Activated CD8-positive, alpha-beta T cell treated with anti-CD3 and anti-CD28 coated beads for 36 hours (primary cell): ENCODE results near the gene LAMTOR2. TPM values are rescaled to one million over a fixed set of nuclear protein-coding genes. Genes with fewer than 3 reads are reported as not detected.
A peak's percentile ranks its signal among the peaks of the same experiment; 100 is the strongest.

Experiments used
- ATAC-seq: fragments of 200-7000 bp; cut with Tn5 transposase; one replicate; pipeline ENCODE4 v1.10.0; 2021; ENCODE audit warnings: mild to moderate bottlenecking, moderate library complexity
- CTCF ChIA-PET: fragments of 350-600 bp; sonication (Branson Sonifier 250); formaldehyde crosslinking; loops from one replicate; lab custom pipeline; 2021; ENCODE audit warnings: antibody characterized with exemption; lab: Charles Lee
- POLR2A ChIA-PET: fragments of 350-600 bp; sonication (Branson Sonifier 250); formaldehyde crosslinking; loops from one replicate; lab custom pipeline; 2021; ENCODE audit warnings: antibody characterized with exemption; lab: Charles Lee
- DNase-seq: peaks from one replicate; pipeline ENCODE4 v3.0.0-alpha.2; 2020
- H3K27ac Mint-ChIP-seq: one replicate; pipeline ENCODE4 v1.8.0; 2021; ENCODE audit warnings: mild to moderate bottlenecking, mixed read lengths
- H3K27me3 Mint-ChIP-seq: one replicate; pipeline ENCODE4 v1.8.0; 2021; ENCODE audit warnings: mixed read lengths
- H3K36me3 Mint-ChIP-seq: one replicate; pipeline ENCODE4 v1.8.0; 2021; ENCODE audit warnings: low read depth, mixed read lengths
- H3K4me1 Mint-ChIP-seq: one replicate; pipeline ENCODE4 v1.8.0; 2021; ENCODE audit warnings: low read depth, mixed read lengths
- H3K4me3 Mint-ChIP-seq: one replicate; pipeline ENCODE4 v1.8.0; 2021; ENCODE audit warnings: mild to moderate bottlenecking, moderate library complexity, mixed read lengths
- H3K9me3 Mint-ChIP-seq: one replicate; pipeline ENCODE4 v1.8.0; 2021; ENCODE audit warnings: mixed read lengths
- intact Hi-C: fragments of 100-400 bp; cut with micrococcal nuclease; formaldehyde crosslinking; loops from one replicate; pipeline ENCODE4 v1.10.0; 2022
- total RNA-seq, 2 experiments: library from RNA; stranded (reverse); gene quantifications; one replicate each; pipeline ENCODE4 v1.2.3, GENCODE V29; 2021
- TF ChIP-seq, protein P1 (sequence below): fragments of 200-600 bp; IDR thresholded peaks from one replicate; pipeline ENCODE4 v1.8.0; 2022; ENCODE audit warnings: antibody characterized with exemption, mild to moderate bottlenecking

The LAMTOR2 gene
- total RNA-seq, 2 experiments from 2014 or later, result 48.9 to 49.4 TPM

DNA sequence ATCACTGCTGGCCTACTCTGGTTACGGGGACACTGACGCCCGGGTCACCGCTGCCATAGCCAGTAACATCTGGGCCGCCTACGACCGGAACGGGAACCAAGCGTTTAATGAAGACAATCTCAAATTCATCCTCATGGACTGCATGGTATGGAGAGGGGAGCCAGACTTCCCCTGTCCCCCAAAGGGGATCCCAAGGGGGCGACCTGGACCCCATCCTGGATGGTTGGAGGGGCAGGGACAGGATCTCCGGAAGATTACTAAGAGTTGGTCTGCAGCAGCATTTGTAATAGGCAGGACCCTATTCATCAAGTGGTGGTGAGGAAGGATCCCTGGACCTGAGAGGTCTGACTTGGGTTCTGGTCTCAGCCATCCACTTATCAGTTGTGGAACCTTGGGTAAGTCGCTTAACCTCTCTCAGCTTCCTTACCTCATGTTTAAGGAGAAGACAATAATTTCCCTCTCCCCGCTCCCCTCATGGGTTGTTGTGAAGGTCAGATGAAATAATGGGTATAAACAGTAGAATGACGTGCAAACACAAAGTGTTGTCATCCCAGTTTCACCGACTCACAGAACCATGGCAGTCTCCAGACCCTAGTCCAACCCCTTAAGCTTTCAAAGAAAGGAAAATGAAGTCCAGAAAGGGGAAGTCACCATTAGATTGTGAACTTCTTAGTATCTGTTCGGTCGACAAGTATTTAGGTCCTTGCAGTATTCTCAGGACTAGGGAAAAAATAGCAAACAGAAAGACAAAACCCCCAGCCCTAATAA, 883 bp downstream of the LAMTOR2 start:
- peaks cover 22% of the 10 kb centered on the region for H3K4me1 Mint-ChIP-seq
- TF ChIP-seq, protein P1, sequence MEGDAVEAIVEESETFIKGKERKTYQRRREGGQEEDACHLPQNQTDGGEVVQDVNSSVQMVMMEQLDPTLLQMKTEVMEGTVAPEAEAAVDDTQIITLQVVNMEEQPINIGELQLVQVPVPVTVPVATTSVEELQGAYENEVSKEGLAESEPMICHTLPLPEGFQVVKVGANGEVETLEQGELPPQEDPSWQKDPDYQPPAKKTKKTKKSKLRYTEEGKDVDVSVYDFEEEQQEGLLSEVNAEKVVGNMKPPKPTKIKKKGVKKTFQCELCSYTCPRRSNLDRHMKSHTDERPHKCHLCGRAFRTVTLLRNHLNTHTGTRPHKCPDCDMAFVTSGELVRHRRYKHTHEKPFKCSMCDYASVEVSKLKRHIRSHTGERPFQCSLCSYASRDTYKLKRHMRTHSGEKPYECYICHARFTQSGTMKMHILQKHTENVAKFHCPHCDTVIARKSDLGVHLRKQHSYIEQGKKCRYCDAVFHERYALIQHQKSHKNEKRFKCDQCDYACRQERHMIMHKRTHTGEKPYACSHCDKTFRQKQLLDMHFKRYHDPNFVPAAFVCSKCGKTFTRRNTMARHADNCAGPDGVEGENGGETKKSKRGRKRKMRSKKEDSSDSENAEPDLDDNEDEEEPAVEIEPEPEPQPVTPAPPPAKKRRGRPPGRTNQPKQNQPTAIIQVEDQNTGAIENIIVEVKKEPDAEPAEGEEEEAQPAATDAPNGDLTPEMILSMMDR, result no peak
- peaks cover 7% of the 10 kb centered on the region for H3K36me3 Mint-ChIP-seq
- H3K9me3 Mint-ChIP-seq, result no peaks in the 10 kb centered on the region
- no peaks in the 10 kb centered on the region for H3K27me3 Mint-ChIP-seq
- intact Hi-C loops, result loop anchor here (2.0 kb wide), 1 partner anchor 35 kb away; the partner anchor contains the start of gene SSR2
- peak overlapping the region; percentile 95 for H3K27ac Mint-ChIP-seq
- CTCF ChIA-PET, result interaction anchor here (0.7 kb wide), 1 partner anchor 11 kb away, joined by 4 read pairs; no protein-coding TSS in a partner anchor
- ATAC-seq, result no peak
- no peak for DNase-seq
- POLR2A ChIA-PET, result interaction anchor here (0.5 kb wide), 1 partner anchor 99 kb away, joined by 4 read pairs; no protein-coding TSS in a partner anchor
- H3K4me3 Mint-ChIP-seq, result peak overlapping the region; percentile 96

DNA sequence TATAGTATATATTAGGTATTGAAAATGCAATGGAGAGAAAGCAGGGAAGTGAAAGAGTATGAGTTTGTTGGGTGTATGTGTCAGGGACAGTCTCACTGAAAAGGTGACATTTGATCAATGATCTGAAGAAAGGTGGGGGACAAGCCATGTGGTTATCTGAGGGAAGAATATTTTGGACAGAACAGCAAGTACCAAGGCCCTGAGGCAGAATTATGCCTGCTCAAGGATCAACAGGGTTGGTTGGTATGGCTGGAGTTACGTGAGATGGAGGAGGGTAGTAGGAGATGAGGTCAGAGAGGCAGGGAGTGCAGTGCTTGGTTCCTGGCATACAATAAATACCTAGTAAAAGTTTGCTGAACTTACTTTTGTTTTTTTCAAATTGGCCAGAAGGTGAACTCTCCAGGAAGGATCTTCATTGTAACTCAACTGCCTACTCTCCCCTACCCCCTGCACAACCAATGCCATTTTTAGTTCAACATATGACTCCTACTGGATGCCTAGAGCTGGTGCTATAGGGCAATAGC, 1.8 kb downstream of the LAMTOR2 start:
- CTCF ChIA-PET, result interaction anchor here (1.1 to 1.8 kb wide), 2 partner anchors 10 to 67 kb away, joined by 3 to 12 read pairs; no protein-coding TSS in a partner anchor
- POLR2A ChIA-PET, result interaction anchor here (0.5 kb wide), 1 partner anchor 100 kb away, joined by 4 read pairs; no protein-coding TSS in a partner anchor
- no peak overlapping the region for H3K4me3 Mint-ChIP-seq

DNA sequence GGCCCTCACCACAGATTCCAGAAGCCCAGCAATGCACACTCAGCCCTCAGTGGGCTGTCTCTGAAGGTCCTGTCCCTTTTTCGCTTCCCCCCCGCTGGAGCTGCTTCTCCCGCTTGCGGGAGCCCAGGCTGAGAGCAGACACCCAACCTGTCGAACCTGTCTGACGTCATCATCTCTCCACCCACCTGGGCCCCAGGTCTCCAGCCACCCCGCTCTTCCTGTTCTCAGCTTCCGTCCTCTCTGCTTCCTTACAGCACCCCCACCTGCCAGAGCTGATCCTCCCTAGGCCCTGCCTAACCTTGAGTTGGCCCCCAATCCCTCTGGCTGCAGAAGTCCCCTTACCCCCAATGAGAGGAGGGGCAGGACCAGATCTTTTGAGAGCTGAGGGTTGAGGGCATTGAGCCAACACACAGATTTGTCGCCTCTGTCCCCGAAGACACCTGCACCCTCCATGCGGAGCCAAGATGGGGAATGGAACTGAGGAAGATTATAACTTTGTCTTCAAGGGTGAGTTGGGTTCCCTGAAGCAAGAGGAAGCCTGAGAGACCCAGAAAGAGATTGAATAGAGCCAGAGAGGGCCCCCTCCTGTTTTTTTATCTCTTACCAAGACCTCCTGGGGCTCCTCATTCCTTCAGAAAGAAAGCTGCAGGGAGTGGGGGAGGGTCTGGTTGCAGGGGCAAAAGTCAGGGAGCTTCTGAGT, 6.5 kb downstream of the LAMTOR2 start, which contains the start of gene RAB25:
TSS of gene RAB25 (plus strand) at position 224 of the 700 bp plus-strand sequence. CDS start at position 465, 241 bp downstream.
- intact Hi-C loops, result no loop called here
- ChIA-PET POLR2A (no interaction called here), CTCF (interaction anchor here (1.1 kb wide), 1 partner anchor 17 kb away, joined by 3 read pairs; no protein-coding TSS in a partner anchor)
- TF ChIP-seq, protein P1, result no peak
- no peak within 1 kb of the TSS for H3K27ac Mint-ChIP-seq
- peaks cover 7% of the 10 kb centered on the region for H3K36me3 Mint-ChIP-seq
- ATAC-seq (no peak), DNase-seq (no peak)
- no peaks in the 10 kb centered on the region for H3K27me3 Mint-ChIP-seq
- H3K9me3 Mint-ChIP-seq, result no peaks in the 10 kb centered on the region
- H3K4me3 Mint-ChIP-seq, result no peak within 1 kb of the TSS
- peaks cover 19% of the 10 kb centered on the region for H3K4me1 Mint-ChIP-seq

More for the DNA sequence above, 1.8 kb downstream of the LAMTOR2 start:
- TF ChIP-seq, protein P1, result no peak
- H3K27me3 Mint-ChIP-seq, result no peaks in the 10 kb centered on the region
- H3K27ac Mint-ChIP-seq, result no peak overlapping the region
- no peaks in the 10 kb centered on the region for H3K9me3 Mint-ChIP-seq
- ATAC-seq (no peak), DNase-seq (no peak)
- intact Hi-C loops, result no loop called here
- peaks cover 22% of the 10 kb centered on the region for H3K4me1 Mint-ChIP-seq
- H3K36me3 Mint-ChIP-seq, result peaks cover 7% of the 10 kb centered on the region

DNA sequence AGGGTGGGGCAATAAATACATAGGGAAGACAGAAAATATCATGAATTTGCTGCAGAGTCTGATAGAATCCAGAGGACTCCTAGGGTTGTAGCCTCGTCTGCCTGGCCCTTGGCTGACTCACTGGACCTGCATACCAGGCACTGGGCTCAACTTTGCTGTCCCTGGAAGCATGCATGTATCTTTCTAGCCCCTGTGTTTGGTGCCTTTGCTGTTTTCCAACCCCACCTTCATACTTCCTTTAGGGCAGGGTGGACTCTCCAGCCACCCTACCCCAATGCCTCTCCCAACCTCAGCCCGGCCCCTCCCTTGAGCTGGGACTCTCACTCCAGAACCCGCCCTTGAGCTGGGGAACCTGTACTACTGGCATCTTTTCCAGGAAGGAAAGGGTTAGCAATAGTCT, 7.6 kb downstream of the LAMTOR2 start:
- H3K27ac Mint-ChIP-seq, result no peak overlapping the region
- no peaks in the 10 kb centered on the region for H3K27me3 Mint-ChIP-seq
- intact Hi-C loops, result no loop called here
- DNase-seq (no peak), ATAC-seq (no peak)
- peaks cover 5% of the 10 kb centered on the region for H3K36me3 Mint-ChIP-seq
- POLR2A ChIA-PET, result no interaction called here
- TF ChIP-seq, protein P1, result no peak
- no peak overlapping the region for H3K4me3 Mint-ChIP-seq
- CTCF ChIA-PET, result no interaction called here
- no peaks in the 10 kb centered on the region for H3K9me3 Mint-ChIP-seq
- H3K4me1 Mint-ChIP-seq, result peaks cover 18% of the 10 kb centered on the region
